H1 (cell line): ENCODE measurements around the gene CASP3. TPM values are rescaled to one million over a fixed set of nuclear protein-coding genes. Genes with fewer than 3 reads are reported as not detected.

Source experiments
- CTCF ChIA-PET: fragments of 300-600 bp; sonication (Branson Sonifier 250); formaldehyde crosslinking; loops from one replicate; lab custom pipeline; 2021; ENCODE audit not compliant: partially characterized antibody; lab: Charles Lee
- POLR2A ChIA-PET: fragments of 300-600 bp; sonication (Branson Sonifier 250); formaldehyde crosslinking; loops from one replicate; lab custom pipeline; 2021; ENCODE audit warnings: inconsistent platforms; ENCODE audit not compliant: partially characterized antibody; lab: Charles Lee
- DNase-seq, 2 experiments: peaks; one replicate each; pipeline versions ENCODE4 v3.0.0 to v3.0.0-alpha.2; 2010 to 2022; ENCODE audit warnings: low spot score in 2 of 2, low read depth in 1 of 2, mixed read lengths in 1 of 2
- FAIRE-seq: peaks from 2 replicates; lab custom pipeline; 2011; peaks lifted over from hg19 to GRCh38; lab: Jason Lieb, UNC
- H2AFZ ChIP-seq: 2 replicates; pipeline ENCODE4 v1.8.1; 2012; ENCODE audit warnings: low read length, inconsistent platforms
- H2AK5ac ChIP-seq: 2 replicates; pipeline ENCODE4 v1.6.1; 2013; ENCODE audit warnings: low read depth, low read length
- H2BK120ac ChIP-seq: replicated peaks from 2 replicates; pipeline ENCODE3; 2013; ENCODE audit warnings: low read depth, low read length, inconsistent platforms
- H2BK12ac ChIP-seq: 2 replicates; pipeline ENCODE4 v1.6.1; 2013; ENCODE audit warnings: low read depth, low read length
- H2BK15ac ChIP-seq: 2 replicates; pipeline ENCODE4 v1.6.1; 2013; ENCODE audit warnings: low read length
- H2BK20ac ChIP-seq: 2 replicates; pipeline ENCODE4 v1.6.1; 2013; ENCODE audit warnings: low read length
- H2BK5ac ChIP-seq: 2 replicates; pipeline ENCODE4 v1.6.1; 2013; ENCODE audit warnings: low read depth, low read length
- H3K14ac ChIP-seq: 2 replicates; pipeline ENCODE4 v1.6.1; 2013; ENCODE audit warnings: inconsistent platforms; ENCODE audit not compliant: insufficient read length
- H3K18ac ChIP-seq: 2 replicates; pipeline ENCODE4 v1.6.1; 2013; ENCODE audit warnings: low read length; ENCODE audit errors: extremely low read depth
- H3K23ac ChIP-seq: 2 replicates; pipeline ENCODE4 v1.6.1; 2013; ENCODE audit warnings: inconsistent platforms; ENCODE audit not compliant: insufficient read length
- H3K23me2 ChIP-seq: 2 replicates; pipeline ENCODE4 v1.6.1; 2013; ENCODE audit warnings: low read depth, low read length
- H3K27ac ChIP-seq: 2 replicates; pipeline ENCODE4 v1.6.1; 2011; ENCODE audit warnings: low read depth, low read length, inconsistent platforms
- H3K27me3 ChIP-seq, 4 experiments: replicated peaks in 1 of 4; 1 replicate in 1 of 4; 2 replicates in 3 of 4; pipeline versions ENCODE4 v1.6.1 to v1.8.1; 2011 to 2013; ENCODE audit warnings: low read length in 3 of 4, mild to moderate bottlenecking in 3 of 4, inconsistent platforms in 2 of 4, mixed read lengths in 2 of 4, moderate library complexity in 1 of 4; ENCODE audit not compliant: control insufficient read depth in 3 of 4, insufficient read depth in 3 of 4; ENCODE audit errors: extremely low read depth in 1 of 4
- H3K36me3 ChIP-seq, 4 experiments: 2 replicates each; pipeline versions ENCODE4 v1.6.1 to v1.8.1; 2011 to 2013; ENCODE audit warnings: mild to moderate bottlenecking in 4 of 4, low read length in 3 of 4, moderate library complexity in 2 of 4, control low read depth in 1 of 4, inconsistent platforms in 1 of 4; ENCODE audit not compliant: insufficient read depth in 4 of 4, control insufficient read depth in 2 of 4
- H3K4ac ChIP-seq: replicated peaks from 2 replicates; pipeline ENCODE3; 2013; ENCODE audit warnings: low read length, low read depth, mixed read lengths, inconsistent platforms; ENCODE audit not compliant: insufficient read length
- H3K4me1 ChIP-seq, 4 experiments: replicated peaks in 1 of 4; 1 replicate in 1 of 4; 2 replicates in 3 of 4; pipeline versions ENCODE4 v1.6.1 to v1.8.1; 2011 to 2013; ENCODE audit warnings: low read length in 3 of 4, inconsistent platforms in 2 of 4, mixed read lengths in 1 of 4; ENCODE audit not compliant: insufficient read depth in 4 of 4, control insufficient read depth in 3 of 4
- H3K4me2 ChIP-seq, 2 experiments: 2 replicates each; pipeline versions ENCODE4 v1.6.1 to v1.8.1; 2011 to 2013; ENCODE audit warnings: low read depth in 2 of 2, low read length in 2 of 2, control low read depth in 1 of 2, inconsistent platforms in 1 of 2, mild to moderate bottlenecking in 1 of 2; ENCODE audit not compliant: insufficient read depth in 1 of 2
- H3K4me3 ChIP-seq, 4 experiments: fragments of 200-600, 300-600 bp in 1 of 4; sonication (generic), shearing (Covaris generic), sonication (Bioruptor Twin) in 1 of 4; 2 replicates each; pipeline versions ENCODE4 v1.5.1 to v1.8.1; 2011 to 2016; ENCODE audit warnings: low read length in 4 of 4, low read depth in 3 of 4, control low read depth in 2 of 4, inconsistent platforms in 2 of 4, mild to moderate bottlenecking in 2 of 4, mixed read lengths in 1 of 4, moderate library complexity in 1 of 4; ENCODE audit not compliant: insufficient read depth in 2 of 4; ENCODE audit errors: extremely low read depth in 1 of 4
- H3K56ac ChIP-seq: replicated peaks from 2 replicates; pipeline ENCODE3; 2013; ENCODE audit warnings: low read depth, mild to moderate bottlenecking, mixed read lengths, low read length, inconsistent platforms; ENCODE audit not compliant: insufficient read length
- H3K79me1 ChIP-seq: 2 replicates; pipeline ENCODE4 v1.6.1; 2013; ENCODE audit warnings: low read depth, low read length, control low read depth
- H3K79me2 ChIP-seq, 2 experiments: 2 replicates each; pipeline versions ENCODE4 v1.6.1 to v1.8.1; 2012 to 2013; ENCODE audit warnings: low read length in 2 of 2, mild to moderate bottlenecking in 2 of 2, inconsistent platforms in 1 of 2; ENCODE audit not compliant: insufficient read depth in 2 of 2, control insufficient read depth in 1 of 2
- H3K9ac ChIP-seq, 4 experiments: replicated peaks in 1 of 4; 1 replicate in 1 of 4; 2 replicates in 3 of 4; pipeline versions ENCODE4 v1.6.1 to v1.8.1; 2011 to 2013; ENCODE audit warnings: low read depth in 3 of 4, low read length in 3 of 4, control low read depth in 2 of 4, mild to moderate bottlenecking in 2 of 4, moderate library complexity in 2 of 4, inconsistent platforms in 1 of 4; ENCODE audit errors: extremely low read depth in 1 of 4
- H3K9me3 ChIP-seq, 2 experiments: 2 replicates each; pipeline versions ENCODE4 v1.6.1 to v1.8.1; 2012 to 2013; ENCODE audit warnings: mild to moderate bottlenecking in 2 of 2, moderate library complexity in 2 of 2, control low read depth in 1 of 2, inconsistent platforms in 1 of 2, low read depth in 1 of 2, low read length in 1 of 2, mixed read lengths in 1 of 2; ENCODE audit not compliant: insufficient read depth in 2 of 2
- H4K20me1 ChIP-seq, 2 experiments: replicated peaks in 1 of 2; 2 replicates each; pipeline versions ENCODE3 to v1.8.1; 2011 to 2013; ENCODE audit warnings: inconsistent platforms in 2 of 2, low read length in 2 of 2, mild to moderate bottlenecking in 1 of 2; ENCODE audit not compliant: insufficient read depth in 2 of 2, control insufficient read depth in 1 of 2
- H4K5ac ChIP-seq: 2 replicates; pipeline ENCODE4 v1.6.1; 2013; ENCODE audit warnings: low read length, low read depth, mixed read lengths, inconsistent platforms; ENCODE audit not compliant: insufficient read length
- H4K8ac ChIP-seq: 2 replicates; pipeline ENCODE4 v1.8.0; 2013; ENCODE audit warnings: mild to moderate bottlenecking, moderate library complexity, low read length, inconsistent platforms; ENCODE audit not compliant: insufficient read depth; ENCODE audit errors: extremely low read depth
- H4K91ac ChIP-seq: replicated peaks from 2 replicates; pipeline ENCODE3; 2013; ENCODE audit warnings: low read length, mixed read lengths, inconsistent platforms; ENCODE audit not compliant: insufficient read length
- ATF2 ChIP-seq: IDR thresholded peaks from 2 replicates; pipeline ENCODE4 v1.6.1; 2012; ENCODE audit warnings: low read length, inconsistent platforms
- BACH1 ChIP-seq: IDR thresholded peaks from 2 replicates; pipeline ENCODE4 v1.6.1; 2012; ENCODE audit warnings: low read length, improper control_type of control experiment
- CHD2 ChIP-seq: IDR thresholded peaks from 2 replicates; pipeline ENCODE4 v1.6.1; 2012; ENCODE audit warnings: low read length, improper control_type of control experiment
- CTCF ChIP-seq, 3 experiments: IDR thresholded peaks; 1 replicate in 2 of 3; 2 replicates in 1 of 3; pipeline versions ENCODE4 v1.5.1 to v1.6.1; 2011; ENCODE audit warnings: low read length in 3 of 3, mild to moderate bottlenecking in 3 of 3, inconsistent platforms in 2 of 3, low read depth in 1 of 3, moderate library complexity in 1 of 3; ENCODE audit not compliant: insufficient read depth in 1 of 3; ENCODE audit errors: control extremely low read depth in 1 of 3
- MAX ChIP-seq: IDR thresholded peaks from 2 replicates; pipeline ENCODE4 v1.6.1; 2012; ENCODE audit warnings: inconsistent platforms
- NANOG ChIP-seq: IDR thresholded peaks from 2 replicates; pipeline ENCODE4 v1.6.1; 2011; ENCODE audit warnings: low read length, low read depth, mild to moderate bottlenecking, inconsistent platforms; ENCODE audit not compliant: insufficient read depth, poor library complexity, severe bottlenecking
- RNF2 ChIP-seq: fragments of 200-900, 300-1000 bp; sonication (generic); IDR thresholded peaks from 2 replicates; pipeline ENCODE4 v1.7.1; 2016; ENCODE audit warnings: borderline replicate concordance, low read depth, mild to moderate bottlenecking, antibody characterized with exemption, low read length; ENCODE audit not compliant: poor library complexity, severe bottlenecking; ENCODE audit errors: missing control alignments
- RXRA ChIP-seq: IDR thresholded peaks from 2 replicates; pipeline ENCODE4 v1.6.1; 2011; ENCODE audit warnings: low read depth, mild to moderate bottlenecking, low read length, moderate library complexity; ENCODE audit not compliant: insufficient read depth
- ZNF274 ChIP-seq: IDR thresholded peaks from 2 replicates; pipeline ENCODE4 v1.7.0; 2012; ENCODE audit warnings: low read length, borderline replicate concordance; ENCODE audit errors: extremely low read depth
- WGBS, 2 experiments: shearing (Covaris generic) in 1 of 2; methylation state at CpG; one replicate each; pipeline versions ENCODE4 v1.1.6 to v1.1.7; 2013 to 2015; ENCODE audit warnings: low lambda C conversion rate in 2 of 2, mixed read lengths in 2 of 2, inconsistent platforms in 1 of 2, low coverage in 1 of 2, missing lambda C conversion rate in 1 of 2; ENCODE audit not compliant: insufficient replicate concordance in 2 of 2, insufficient coverage in 1 of 2, insufficient read length in 1 of 2; ENCODE audit errors: extremely low coverage in 1 of 2, missing lambda C conversion rate in 1 of 2; 5-methylcytosine and 5-hydroxymethylcytosine counted together
- polyA plus RNA-seq, 7 experiments: library from polyadenylated mRNA; depleted of rRNA in 3 of 7; stranded (reverse) in 5 of 7; unstranded in 2 of 7; fragments of >200 nt in 5 of 7; fragments of 200-250 nt in 2 of 7; gene quantifications; 1 replicate in 5 of 7; 2 replicates in 1 of 7; 4 replicates in 1 of 7; pipeline versions ENCODE4 v1.2.1 to v1.2.3, GENCODE V29; 2011 to 2013; ENCODE audit warnings: missing spikeins in 2 of 7, mixed read lengths in 2 of 7
- total RNA-seq: library from RNA; stranded (reverse); fragmentation: NEBNext Ultra II Directional; extraction: Animal tissue kit (Norgen Biotek cat#: 25700); gene quantifications from 2 replicates; pipeline ENCODE4 v1.2.1, GENCODE V29; 2021

Gene CASP3
- total and polyA plus RNA-seq, 2 of the 8 experiments (the other 6 are each of a cell fraction or from before 2014, with no cell fraction given) = 27.8 to 82.5 TPM

GRCh38 chr4:184668096-184668495 is 18.8 kb upstream of the CASP3 start:
- Histone ChIP-seq H3K56ac (no peak overlapping the region), H4K91ac (no peak overlapping the region), H3K27me3 (no peaks in the 10 kb centered on the region), H2BK20ac (no peak overlapping the region), H3K23me2 (no peaks in the 10 kb centered on the region), H2BK15ac (no peak overlapping the region)
- TF ChIP-seq RXRA = no peak
- TF ChIP-seq MAX = no peak
- TF ChIP-seq RNF2 = no peak
- TF ChIP-seq ZNF274 = no peak
- TF ChIP-seq CTCF (IDR thresholded peaks at IDR 0.05; ENCODE audit: control extremely low read depth in 1 of 3, insufficient read depth in 1 of 3, low read depth in 1 of 3, low read length in 3 of 3) = no peak
- no peak for TF ChIP-seq NANOG
- no peak for TF ChIP-seq ATF2
- no peak for TF ChIP-seq BACH1
- TF ChIP-seq CHD2 = no peak
- TF ChIP-seq, all 59 proteins: peak for 0
- Histone ChIP-seq H4K8ac (no peak overlapping the region), H3K23ac (no peak overlapping the region), H3K9ac (no peak overlapping the region), H3K4me3 (no peak overlapping the region), H2BK12ac (no peak overlapping the region), H2BK120ac (no peak overlapping the region), H3K14ac (peak overlapping the region; percentile 31), H3K4ac (no peak overlapping the region), H3K36me3 (no peaks in the 10 kb centered on the region; a peak in 1 of 8 replicates), H3K27ac (no peak overlapping the region), H3K79me2 (no peaks in the 10 kb centered on the region), H3K9me3 (no peaks in the 10 kb centered on the region), H2BK5ac (no peak overlapping the region), H4K5ac (no peak overlapping the region), H2AFZ (no peak overlapping the region), H3K4me1 (no peaks in the 10 kb centered on the region), H3K4me2 (no peak overlapping the region), H2AK5ac (no peak overlapping the region), H3K79me1 (no peaks in the 10 kb centered on the region), H4K20me1 (no peaks in the 10 kb centered on the region), H3K18ac (no peak overlapping the region)
- POLR2A ChIA-PET = interaction anchor here (0.9 kb wide), 1 partner anchor 29 kb away, joined by 3 read pairs; no protein-coding TSS in a partner anchor
- CTCF ChIA-PET = no interaction called here
- WGBS, 2 experiments = 94% methylated on average over 9 of the region's 9 CpGs; no CpG with 5 or more reads in 1 of the 2 experiments
- DNase-seq (no peak), FAIRE-seq (no peak)
